H1 (cell line): ENCODE measurements around the gene ARGLU1.

Experiments
- CEBPB ChIP-seq: IDR thresholded peaks from 2 replicates; pipeline ENCODE4 v1.6.1; 2012; ENCODE audit warnings: low read depth, low read length
- CTCF ChIP-seq, 3 experiments: IDR thresholded peaks; 1 replicate in 2 of 3; 2 replicates in 1 of 3; pipeline versions ENCODE4 v1.5.1 to v1.6.1; 2011; ENCODE audit warnings: low read length in 3 of 3, mild to moderate bottlenecking in 3 of 3, inconsistent platforms in 2 of 3, low read depth in 1 of 3, moderate library complexity in 1 of 3; ENCODE audit not compliant: insufficient read depth in 1 of 3; ENCODE audit errors: control extremely low read depth in 1 of 3
- EGR1 ChIP-seq: IDR thresholded peaks from 2 replicates; pipeline ENCODE4 v1.6.1; 2011; ENCODE audit warnings: low read depth, low read length, borderline replicate concordance
- EP300 ChIP-seq, 2 experiments: IDR thresholded peaks; 1 replicate in 1 of 2; 2 replicates in 1 of 2; pipeline ENCODE4 v1.6.1; 2011 to 2012; ENCODE audit warnings: low read depth in 2 of 2, low read length in 2 of 2, mild to moderate bottlenecking in 2 of 2, borderline replicate concordance in 1 of 2, inconsistent platforms in 1 of 2, moderate library complexity in 1 of 2
- GABPA ChIP-seq: IDR thresholded peaks from 2 replicates; pipeline ENCODE4 v1.6.1; 2011; ENCODE audit warnings: mild to moderate bottlenecking, low read length, moderate library complexity, borderline replicate concordance; ENCODE audit not compliant: insufficient read depth
- POLR2A ChIP-seq, 2 experiments: IDR thresholded peaks; 1 replicate in 1 of 2; 2 replicates in 1 of 2; pipeline ENCODE4 v1.6.1; 2011; ENCODE audit warnings: low read depth in 2 of 2, low read length in 2 of 2, mild to moderate bottlenecking in 2 of 2; ENCODE audit errors: control extremely low read depth in 1 of 2
- SIN3A ChIP-seq, 2 experiments: IDR thresholded peaks in 1 of 2; conservative IDR thresholded peaks in 1 of 2; 2 replicates each; pipeline ENCODE4 v1.6.1; 2011 to 2012; ENCODE audit warnings: low read length in 2 of 2, improper control_type of control experiment in 1 of 2, low read depth in 1 of 2, mild to moderate bottlenecking in 1 of 2
- SP2 ChIP-seq: IDR thresholded peaks from 2 replicates; pipeline ENCODE4 v1.6.1; 2012; ENCODE audit warnings: mild to moderate bottlenecking, low read length, inconsistent platforms
- SUZ12 ChIP-seq: fragments of 200-600 bp; sonication (generic); IDR thresholded peaks from 2 replicates; pipeline ENCODE4 v1.6.1; 2012; ENCODE audit warnings: mild to moderate bottlenecking, inconsistent platforms, low read length, moderate library complexity, mixed read lengths
- TAF1 ChIP-seq: IDR thresholded peaks from 2 replicates; pipeline ENCODE4 v1.6.1; 2011; ENCODE audit warnings: mild to moderate bottlenecking, low read depth, low read length
- YY1 ChIP-seq: IDR thresholded peaks from 2 replicates; pipeline ENCODE4 v1.6.1; 2011; ENCODE audit warnings: low read depth, mild to moderate bottlenecking, low read length

GRCh38 chr13:106503730-106504453 lies 64.0 kb downstream of the ARGLU1 start:
- no peak for TF ChIP-seq SP2
- no peak for TF ChIP-seq POLR2A (IDR thresholded peaks at IDR 0.05; ENCODE audit: control extremely low read depth in 1 of 2, low read depth in 2 of 2, low read length in 2 of 2)
- no peak for TF ChIP-seq EGR1
- no peak for TF ChIP-seq TAF1
- TF ChIP-seq CEBPB, result no peak
- TF ChIP-seq CTCF (IDR thresholded peaks at IDR 0.05; ENCODE audit: control extremely low read depth in 1 of 3, insufficient read depth in 1 of 3, low read depth in 1 of 3, low read length in 3 of 3), result no peak
- TF ChIP-seq YY1, result no peak
- TF ChIP-seq EP300 (IDR thresholded peaks at IDR 0.05; ENCODE audit: borderline replicate concordance in 1 of 2, low read depth in 2 of 2, low read length in 2 of 2), result no peak
- TF ChIP-seq GABPA, result no peak
- TF ChIP-seq SUZ12, result no peak
- TF ChIP-seq SIN3A (conservative IDR thresholded peaks at IDR 0.05 in 1 of 2, IDR thresholded peaks at IDR 0.05 in 1 of 2; ENCODE audit: low read depth in 1 of 2, low read length in 2 of 2), result no peak
